Stomach (tissue), 9 donors: ENCODE measurements around the gene LHX1. TPM values are rescaled to one million over a fixed set of nuclear protein-coding genes. Genes with fewer than 3 reads are reported as not detected.

Source experiments
- DNase-seq, 2 donors: peaks; one replicate each; pipeline versions ENCODE4 v3.0.0 to v3.0.0-alpha.2; 2013 to 2019
- H3K27ac ChIP-seq, 5 donors: fragments of 200-600 bp in 4 of 5; sonication (generic) in 4 of 5; one replicate each; pipeline ENCODE4 v1.5.1; 2013 to 2019; ENCODE audit warnings: mild to moderate bottlenecking in 1 of 5, moderate library complexity in 1 of 5
- H3K27me3 ChIP-seq, 3 donors: fragments of 200-600 bp; sonication (generic); one replicate each; pipeline ENCODE4 v1.5.1; 2017 to 2019; ENCODE audit warnings: mixed run types in 1 of 3
- H3K36me3 ChIP-seq, 4 donors: fragments of 200-600 bp; sonication (generic); 1 replicate in 3 of 4; 2 replicates in 1 of 4; pipeline ENCODE4 v1.5.1; 2016 to 2019
- H3K4me1 ChIP-seq, 4 donors: fragments of 200-600 bp; sonication (generic); one replicate each; pipeline ENCODE4 v1.5.1; 2016 to 2019
- H3K4me3 ChIP-seq, 4 donors: fragments of 200-600 bp; sonication (generic) in 3 of 4; one replicate each; pipeline ENCODE4 v1.5.1; 2016 to 2019; ENCODE audit warnings: mild to moderate bottlenecking in 1 of 4
- H3K9me3 ChIP-seq, 4 donors: fragments of 200-600 bp; sonication (generic); one replicate each; pipeline ENCODE4 v1.5.1; 2016 to 2019
- EP300 ChIP-seq: sonication (generic); formaldehyde crosslinking; IDR thresholded peaks from one replicate; pipeline ENCODE4 v1.6.1; 2017; ENCODE audit warnings: antibody characterized with exemption
- POLR2A ChIP-seq, 4 donors: fragments of 450-650 bp; IDR thresholded peaks; one replicate each; pipeline ENCODE4 v1.6.1; 2016; ENCODE audit warnings: antibody characterized with exemption in 4 of 4, control low read depth in 2 of 4, mild to moderate bottlenecking in 1 of 4, moderate library complexity in 1 of 4
- POLR2AphosphoS5 ChIP-seq, 3 donors: sonication (generic); formaldehyde crosslinking; IDR thresholded peaks; one replicate each; pipeline ENCODE4 v1.6.1; 2016; ENCODE audit warnings: antibody characterized with exemption in 3 of 3
- WGBS, 5 donors: extraction: QIAGEN DNeasy Blood & Tissue Kit in 3 of 5; methylation state at CpG; one replicate each; pipeline versions ENCODE4 v1.1.5 to v1.1.7; 2013 to 2018; 5-methylcytosine and 5-hydroxymethylcytosine counted together
- intact Hi-C: fragments of 100-400 bp; cut with DNase I; formaldehyde crosslinking; loops from one replicate; pipeline ENCODE4 v1.15.1; 2023; ENCODE audit warnings: low total_unique reads
- polyA plus RNA-seq, 3 donors: library from polyadenylated mRNA; stranded (reverse); fragments of 200-250 nt; gene quantifications; one replicate each; pipeline ENCODE4 v1.2.3, GENCODE V29; 2013
- total RNA-seq, 5 donors: library from RNA; depleted of rRNA; stranded (reverse); fragments of >200 nt; gene quantifications; one replicate each; pipeline versions ENCODE4 v1.1.0 to v1.2.3, GENCODE V29; 2014 to 2016
- TF ChIP-seq, protein P1 (sequence below), 7 experiments: fragments of 450-650 bp in 4 of 7; fragments of 200-600 bp in 3 of 7; sonication (generic) in 3 of 7; IDR thresholded peaks; one replicate each; pipeline ENCODE4 v1.5.1; 2016 to 2019; ENCODE audit warnings: antibody characterized with exemption in 7 of 7, control low read depth in 2 of 7, mild to moderate bottlenecking in 1 of 7
- donor health status: healthy with polysubstance abuse.
- donor health status: Bipolar disorder and iron deficiency.
- donor health status: healthy.

The LHX1 gene
- total and polyA plus RNA-seq, 8 donors = not detected

DNA sequence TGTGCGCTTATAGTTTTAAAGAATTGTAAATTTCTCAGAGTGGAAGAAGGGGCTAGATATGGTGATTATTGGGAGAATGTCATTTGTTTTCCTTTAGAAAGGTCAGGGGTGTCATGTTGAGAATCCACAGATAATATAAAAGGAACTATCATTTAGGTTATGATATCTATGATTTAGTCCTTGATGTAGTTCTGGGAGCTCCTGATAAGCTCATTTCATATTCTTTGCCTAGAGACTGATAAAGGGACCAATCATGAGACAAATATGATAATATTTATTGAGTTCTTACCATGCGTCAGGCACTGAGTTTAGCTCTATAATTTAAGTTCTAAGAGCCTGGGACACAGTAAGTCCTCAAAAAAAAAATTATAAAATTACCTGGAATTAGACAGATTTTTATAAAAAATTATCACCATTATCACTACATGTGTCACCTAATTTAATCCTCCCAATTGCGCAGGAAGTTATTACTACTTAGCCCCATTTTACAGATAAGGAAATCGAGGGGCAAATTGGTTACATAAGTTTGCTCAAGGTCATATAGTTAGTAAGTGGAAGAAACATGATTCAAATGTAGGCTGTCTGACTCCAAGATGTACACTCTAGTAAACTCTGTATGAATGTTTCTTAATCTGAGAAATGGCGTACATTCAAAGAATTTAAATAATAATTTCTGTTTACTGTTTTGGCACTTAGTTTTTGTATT lies 14.0 kb downstream of the LHX1 start:
- Histone ChIP-seq H3K9me3 (no peaks in the 10 kb centered on the region), H3K27ac (no peak overlapping the region), H3K4me1 (peaks cover 16 to 40% (median 30%) of the 10 kb centered on the region in 4 donors), H3K4me3 (no peak overlapping the region), H3K27me3 (peaks cover 10 to 18% (median 15%) of the 10 kb centered on the region in 3 donors), H3K36me3 (peaks cover 24 to 53% (median 48%) of the 10 kb centered on the region in 4 donors)
- intact Hi-C loops = loop anchor here (10.0 kb wide), 1 partner anchor 336 kb away; no protein-coding TSS in a partner anchor
- 82 to 89% (median 87%) methylated on average over 5 of the region's 5 CpGs for WGBS, 5 donors
- no peak for DNase-seq
- TF ChIP-seq, protein P1, sequence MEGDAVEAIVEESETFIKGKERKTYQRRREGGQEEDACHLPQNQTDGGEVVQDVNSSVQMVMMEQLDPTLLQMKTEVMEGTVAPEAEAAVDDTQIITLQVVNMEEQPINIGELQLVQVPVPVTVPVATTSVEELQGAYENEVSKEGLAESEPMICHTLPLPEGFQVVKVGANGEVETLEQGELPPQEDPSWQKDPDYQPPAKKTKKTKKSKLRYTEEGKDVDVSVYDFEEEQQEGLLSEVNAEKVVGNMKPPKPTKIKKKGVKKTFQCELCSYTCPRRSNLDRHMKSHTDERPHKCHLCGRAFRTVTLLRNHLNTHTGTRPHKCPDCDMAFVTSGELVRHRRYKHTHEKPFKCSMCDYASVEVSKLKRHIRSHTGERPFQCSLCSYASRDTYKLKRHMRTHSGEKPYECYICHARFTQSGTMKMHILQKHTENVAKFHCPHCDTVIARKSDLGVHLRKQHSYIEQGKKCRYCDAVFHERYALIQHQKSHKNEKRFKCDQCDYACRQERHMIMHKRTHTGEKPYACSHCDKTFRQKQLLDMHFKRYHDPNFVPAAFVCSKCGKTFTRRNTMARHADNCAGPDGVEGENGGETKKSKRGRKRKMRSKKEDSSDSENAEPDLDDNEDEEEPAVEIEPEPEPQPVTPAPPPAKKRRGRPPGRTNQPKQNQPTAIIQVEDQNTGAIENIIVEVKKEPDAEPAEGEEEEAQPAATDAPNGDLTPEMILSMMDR (IDR thresholded peaks at IDR 0.05) = no peak
- no peak for TF ChIP-seq POLR2A (IDR thresholded peaks at IDR 0.05)
- no peak for TF ChIP-seq POLR2AphosphoS5 (IDR thresholded peaks at IDR 0.05)
- no peak for TF ChIP-seq EP300

DNA sequence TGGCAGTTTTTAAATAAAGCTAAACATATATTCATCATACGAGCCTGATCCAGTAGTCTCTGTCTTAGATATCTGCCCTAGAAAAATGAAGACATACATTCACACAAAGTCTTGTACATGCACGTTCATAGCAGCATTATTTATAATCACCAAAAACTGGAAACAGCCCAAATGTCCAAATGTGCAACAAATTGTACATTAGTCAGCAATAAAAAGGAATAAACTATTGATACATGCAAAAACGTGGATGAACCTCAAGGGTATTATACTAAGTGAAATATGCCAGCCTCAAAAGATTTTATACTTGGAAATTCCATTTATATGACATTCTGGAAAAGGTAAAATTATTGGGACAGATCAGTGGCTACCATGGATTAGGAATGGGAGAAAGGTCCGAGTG lies 34.2 kb downstream of the LHX1 start:
- H3K36me3 ChIP-seq = peaks cover 0 to 28% (median 23%) of the 10 kb centered on the region in 4 donors
- H3K4me3 ChIP-seq = no peak overlapping the region
- DNase-seq = no peak
- H3K27ac ChIP-seq = no peak overlapping the region
- H3K9me3 ChIP-seq = no peaks in the 10 kb centered on the region
- 81 to 84% (median 82%) methylated on average over 4 of the region's 4 CpGs for WGBS, 5 donors
- peaks cover 0 to 8% (median 0%) of the 10 kb centered on the region in 4 donors for H3K4me1 ChIP-seq
- intact Hi-C loops = no loop called here
- TF ChIP-seq EP300 = no peak
- TF ChIP-seq, protein P1 (IDR thresholded peaks at IDR 0.05) = no peak
- no peak for TF ChIP-seq POLR2A (IDR thresholded peaks at IDR 0.05)
- TF ChIP-seq POLR2AphosphoS5 (IDR thresholded peaks at IDR 0.05) = no peak
- no peaks in the 10 kb centered on the region for H3K27me3 ChIP-seq

DNA sequence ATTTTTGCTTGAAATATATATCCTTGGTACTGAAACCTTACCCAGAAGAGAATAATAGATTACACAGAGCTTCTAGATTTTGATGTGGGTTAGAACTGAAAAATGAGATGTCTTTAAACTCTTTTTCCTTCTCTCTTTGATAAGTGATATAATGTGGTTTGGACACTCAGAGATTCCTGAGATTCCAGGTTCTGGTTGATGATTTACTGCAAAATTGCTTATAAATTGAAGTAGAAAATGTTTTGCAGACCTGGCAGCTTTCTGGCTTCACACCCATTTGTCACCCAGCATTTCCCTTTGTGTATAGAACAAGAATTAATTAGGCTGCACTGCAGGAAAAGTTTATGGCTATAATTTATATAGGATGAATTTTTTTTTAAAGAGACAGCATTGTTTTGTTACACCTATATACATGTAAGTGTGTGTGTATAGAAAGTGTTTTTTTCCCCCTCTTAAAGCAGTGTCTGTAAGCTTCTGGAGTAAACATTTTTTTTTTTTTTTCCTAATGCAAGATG lies 35.0 kb downstream of the LHX1 start:
- H3K4me3 ChIP-seq = no peak overlapping the region
- peak in 1 of 2 donors; percentile 3 for DNase-seq
- no peak overlapping the region for H3K27ac ChIP-seq
- H3K9me3 ChIP-seq = no peaks in the 10 kb centered on the region
- H3K4me1 ChIP-seq = peaks cover 0 to 8% (median 0%) of the 10 kb centered on the region in 4 donors
- TF ChIP-seq POLR2A (IDR thresholded peaks at IDR 0.05) (no peak), POLR2AphosphoS5 (IDR thresholded peaks at IDR 0.05) (no peak), EP300 (no peak)
- TF ChIP-seq, protein P1 (IDR thresholded peaks at IDR 0.05) = no peak
- intact Hi-C loops = no loop called here
- no peaks in the 10 kb centered on the region for H3K27me3 ChIP-seq
- peaks cover 0 to 23% (median 20%) of the 10 kb centered on the region in 4 donors for H3K36me3 ChIP-seq

DNA sequence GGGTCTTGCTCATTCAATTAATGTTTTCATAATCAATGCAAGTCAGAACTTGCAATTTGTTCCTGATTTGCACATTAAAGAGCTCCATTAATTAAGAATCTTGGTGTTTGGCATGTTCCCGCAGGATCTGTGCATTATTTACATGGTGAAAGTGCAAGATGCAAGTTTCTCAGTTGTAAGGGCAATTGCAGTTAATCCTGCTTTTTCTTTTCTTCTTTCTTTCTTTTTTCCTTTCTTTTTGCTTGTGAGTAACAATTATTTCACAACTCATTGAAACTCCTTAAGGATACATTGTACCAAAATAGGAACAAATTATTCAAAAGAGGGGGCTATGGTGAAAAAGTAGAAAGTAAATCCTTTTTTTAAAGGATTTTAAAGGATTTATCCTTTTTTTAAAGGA lies 35.6 kb downstream of the LHX1 start:
- WGBS, 5 donors = 78 to 95% (median 88%) methylated on average over 1 of the region's 1 CpG
- H3K36me3 ChIP-seq = peaks cover 0 to 21% (median 16%) of the 10 kb centered on the region in 4 donors
- no peak for DNase-seq
- intact Hi-C loops = no loop called here
- peaks cover 0 to 8% (median 0%) of the 10 kb centered on the region in 4 donors for H3K4me1 ChIP-seq
- H3K27me3 ChIP-seq = no peaks in the 10 kb centered on the region
- no peaks in the 10 kb centered on the region for H3K9me3 ChIP-seq
- no peak overlapping the region for H3K4me3 ChIP-seq
- no peak overlapping the region for H3K27ac ChIP-seq
- TF ChIP-seq POLR2AphosphoS5 (IDR thresholded peaks at IDR 0.05) (no peak), POLR2A (IDR thresholded peaks at IDR 0.05) (no peak), EP300 (no peak)
- TF ChIP-seq, protein P1 (IDR thresholded peaks at IDR 0.05) = no peak
